A673 (cell line): ENCODE measurements around the gene ZC3HAV1. TPM values are rescaled to one million over a fixed set of nuclear protein-coding genes. Genes with fewer than 3 reads are reported as not detected.

Experiments
- BruUV-seq: library from RNA; stranded (reverse); fragments of 400-500 nt; replicated peaks from 2 replicates; lab custom pipeline; 2021; lab: Mats Ljungman, UMichigan
- CTCF ChIA-PET: fragments of 300-600 bp; sonication (Branson Sonifier 250); formaldehyde crosslinking; loops from one replicate; lab custom pipeline; 2022; ENCODE audit warnings: antibody characterized with exemption; lab: Charles Lee
- POLR2A ChIA-PET: fragments of 300-600 bp; sonication (Branson Sonifier 250); formaldehyde crosslinking; loops from one replicate; lab custom pipeline; 2022; ENCODE audit warnings: antibody characterized with exemption; ENCODE audit not compliant: low non-redundant PET; lab: Charles Lee
- DNase-seq: peaks from one replicate; pipeline ENCODE4 v3.0.0-alpha.2; 2015; ENCODE audit warnings: low spot score
- H3K27ac ChIP-seq: fragments of 200-600 bp; sonication (generic); 2 replicates; pipeline ENCODE4 v1.5.1; 2016; ENCODE audit warnings: mixed run types, low read depth, mild to moderate bottlenecking, mixed read lengths, antibody characterized with exemption, low read length; ENCODE audit not compliant: poor library complexity, severe bottlenecking
- H3K27me3 ChIP-seq: fragments of 200-600 bp; sonication (generic); replicated peaks from 2 replicates; pipeline ENCODE4 v1.6.1; 2017; ENCODE audit warnings: mixed run types, low read depth, mild to moderate bottlenecking, mixed read lengths, antibody characterized with exemption, low read length; ENCODE audit not compliant: insufficient read depth, poor library complexity
- H3K36me3 ChIP-seq: fragments of 200-600 bp; sonication (generic); 2 replicates; pipeline ENCODE4 v1.6.1; 2016; ENCODE audit warnings: mixed run types, mild to moderate bottlenecking, mixed read lengths, antibody characterized with exemption, low read length; ENCODE audit not compliant: insufficient read depth, poor library complexity, severe bottlenecking
- H3K4me1 ChIP-seq: fragments of 200-600 bp; sonication (generic); 2 replicates; pipeline ENCODE4 v1.6.1; 2017; ENCODE audit warnings: mixed run types, mild to moderate bottlenecking, mixed read lengths, antibody characterized with exemption, low read length; ENCODE audit not compliant: insufficient read depth, poor library complexity, severe bottlenecking
- H3K4me3 ChIP-seq: fragments of 200-600 bp; sonication (generic); 2 replicates; pipeline ENCODE4 v1.5.1; 2016; ENCODE audit warnings: low read depth, mixed run types, mild to moderate bottlenecking, mixed read lengths, low read length; ENCODE audit not compliant: poor library complexity, severe bottlenecking
- H3K9me3 ChIP-seq: fragments of 200-600 bp; sonication (generic); 2 replicates; pipeline ENCODE4 v1.6.1; 2016; ENCODE audit warnings: mixed run types, low read depth, mild to moderate bottlenecking, mixed read lengths, antibody characterized with exemption, low read length; ENCODE audit not compliant: poor library complexity, severe bottlenecking
- CTCF ChIP-seq: fragments of 300-800, 200-600 bp; sonication (generic); conservative IDR thresholded peaks from 2 replicates; pipeline ENCODE4 v1.5.1; 2017; ENCODE audit warnings: low read depth, mild to moderate bottlenecking, antibody characterized with exemption, low read length, moderate library complexity, mixed read lengths
- EZH2 ChIP-seq: fragments of 200-600 bp; sonication (generic); IDR thresholded peaks from 2 replicates; pipeline ENCODE4 v1.6.1; 2017; ENCODE audit warnings: borderline replicate concordance, low read depth, mild to moderate bottlenecking, mixed read lengths, antibody characterized with exemption, low read length; ENCODE audit not compliant: poor library complexity, severe bottlenecking
- intact Hi-C: fragments of 100-400 bp; cut with micrococcal nuclease; formaldehyde crosslinking; loops from one replicate; pipeline ENCODE4 v1.10.0; 2022; ENCODE audit not compliant: unreplicated experiment
- total RNA-seq: library from RNA; stranded (reverse); gene quantifications from 2 replicates; pipeline ENCODE4 v1.2.3, GENCODE V29; 2021

The ZC3HAV1 gene
- total RNA-seq, 1 experiment from 2014 or later = 16.9 TPM

DNA sequence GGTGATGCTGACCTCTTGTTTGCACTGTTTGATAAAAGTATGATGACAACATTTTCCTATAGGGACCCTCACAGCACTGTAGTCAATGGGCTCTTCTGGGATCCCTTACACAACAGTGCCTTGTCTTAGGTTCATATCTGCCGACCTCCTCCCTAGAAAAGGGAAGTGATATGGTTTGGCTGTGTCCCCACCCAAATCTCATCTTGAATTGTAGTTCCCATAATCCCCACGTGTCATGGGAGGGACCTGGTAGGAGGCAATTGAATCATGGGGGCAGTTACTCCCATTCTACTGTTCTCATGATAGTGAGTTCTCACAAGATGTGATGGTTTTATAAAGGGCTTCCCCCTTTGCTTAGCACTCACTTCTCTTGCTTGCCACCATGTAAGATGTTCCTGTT, 23.1 kb downstream of the ZC3HAV1 start:
- CTCF ChIA-PET = no interaction called here

GRCh38 chr7:139084709-139085108, 24.8 kb downstream of the ZC3HAV1 start:
- peaks cover 11% of the 10 kb centered on the region for H3K36me3 ChIP-seq
- BruUV-seq = no TSS peak
- no peaks in the 10 kb centered on the region for H3K9me3 ChIP-seq
- ChIA-PET POLR2A (no interaction called here), CTCF (no interaction called here)
- H3K27ac ChIP-seq = no peak overlapping the region
- intact Hi-C loops = no loop called here
- DNase-seq = no peak
- H3K4me1 ChIP-seq = no peaks in the 10 kb centered on the region
- no peak overlapping the region for H3K4me3 ChIP-seq
- H3K27me3 ChIP-seq = no peaks in the 10 kb centered on the region
- TF ChIP-seq CTCF (no peak), EZH2 (no peak)

More for the DNA sequence above, 23.1 kb downstream of the ZC3HAV1 start:
- no TSS peak for BruUV-seq
- Histone ChIP-seq H3K36me3 (peaks cover 11% of the 10 kb centered on the region), H3K4me1 (no peaks in the 10 kb centered on the region), H3K27ac (no peak overlapping the region), H3K9me3 (no peaks in the 10 kb centered on the region), H3K27me3 (no peaks in the 10 kb centered on the region), H3K4me3 (no peak overlapping the region)
- POLR2A ChIA-PET = no interaction called here
- intact Hi-C loops = no loop called here
- no peak for DNase-seq
- TF ChIP-seq EZH2 (no peak), CTCF (no peak)

DNA sequence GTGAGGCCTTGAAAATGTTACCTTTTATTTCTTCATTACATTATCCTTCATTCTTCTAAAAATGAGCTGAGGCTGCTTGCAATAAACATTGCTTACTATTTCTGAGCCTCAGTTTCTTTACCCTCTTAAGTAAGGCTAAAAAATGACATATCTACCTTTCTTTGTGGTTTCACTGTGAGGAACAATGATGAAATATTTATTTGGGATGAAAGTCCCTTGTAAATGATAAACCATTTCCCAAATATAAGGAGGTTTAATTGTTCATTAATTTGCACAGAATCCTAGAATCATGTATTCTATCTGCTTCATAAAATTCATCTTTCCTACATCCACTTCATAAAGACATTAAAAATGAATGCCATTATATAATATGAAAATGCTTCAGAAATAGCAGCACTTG, 27.9 kb downstream of the ZC3HAV1 start:
- intact Hi-C loops = no loop called here
- Histone ChIP-seq H3K27ac (no peak overlapping the region), H3K4me1 (no peaks in the 10 kb centered on the region), H3K27me3 (no peaks in the 10 kb centered on the region), H3K4me3 (no peak overlapping the region), H3K36me3 (peaks cover 2% of the 10 kb centered on the region), H3K9me3 (no peaks in the 10 kb centered on the region)
- DNase-seq = no peak
- POLR2A ChIA-PET = no interaction called here
- no peak for TF ChIP-seq EZH2
- no peak for TF ChIP-seq CTCF
- CTCF ChIA-PET = no interaction called here
- BruUV-seq = no TSS peak
